Nucleus accumbens (tissue), 56 donors: ENCODE results near the gene ARAP2.
A peak's percentile ranks its signal among the peaks of the same experiment; 100 is the strongest.

Experiments used
- DNase-seq, 56 donors: peaks; one replicate each; lab custom pipeline; 2025; lab: John Stamatoyannopoulos, UW

The ARAP2 gene, protein sequence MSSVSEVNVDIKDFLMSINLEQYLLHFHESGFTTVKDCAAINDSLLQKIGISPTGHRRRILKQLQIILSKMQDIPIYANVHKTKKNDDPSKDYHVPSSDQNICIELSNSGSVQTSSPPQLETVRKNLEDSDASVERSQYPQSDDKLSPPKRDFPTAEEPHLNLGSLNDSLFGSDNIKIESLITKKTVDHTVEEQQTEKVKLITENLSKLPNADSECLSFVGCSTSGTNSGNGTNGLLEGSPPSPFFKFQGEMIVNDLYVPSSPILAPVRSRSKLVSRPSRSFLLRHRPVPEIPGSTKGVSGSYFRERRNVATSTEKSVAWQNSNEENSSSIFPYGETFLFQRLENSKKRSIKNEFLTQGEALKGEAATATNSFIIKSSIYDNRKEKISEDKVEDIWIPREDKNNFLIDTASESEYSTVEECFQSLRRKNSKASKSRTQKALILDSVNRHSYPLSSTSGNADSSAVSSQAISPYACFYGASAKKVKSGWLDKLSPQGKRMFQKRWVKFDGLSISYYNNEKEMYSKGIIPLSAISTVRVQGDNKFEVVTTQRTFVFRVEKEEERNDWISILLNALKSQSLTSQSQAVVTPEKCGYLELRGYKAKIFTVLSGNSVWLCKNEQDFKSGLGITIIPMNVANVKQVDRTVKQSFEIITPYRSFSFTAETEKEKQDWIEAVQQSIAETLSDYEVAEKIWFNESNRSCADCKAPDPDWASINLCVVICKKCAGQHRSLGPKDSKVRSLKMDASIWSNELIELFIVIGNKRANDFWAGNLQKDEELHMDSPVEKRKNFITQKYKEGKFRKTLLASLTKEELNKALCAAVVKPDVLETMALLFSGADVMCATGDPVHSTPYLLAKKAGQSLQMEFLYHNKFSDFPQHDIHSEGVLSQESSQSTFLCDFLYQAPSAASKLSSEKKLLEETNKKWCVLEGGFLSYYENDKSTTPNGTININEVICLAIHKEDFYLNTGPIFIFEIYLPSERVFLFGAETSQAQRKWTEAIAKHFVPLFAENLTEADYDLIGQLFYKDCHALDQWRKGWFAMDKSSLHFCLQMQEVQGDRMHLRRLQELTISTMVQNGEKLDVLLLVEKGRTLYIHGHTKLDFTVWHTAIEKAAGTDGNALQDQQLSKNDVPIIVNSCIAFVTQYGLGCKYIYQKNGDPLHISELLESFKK (N-terminal part only)

DNA sequence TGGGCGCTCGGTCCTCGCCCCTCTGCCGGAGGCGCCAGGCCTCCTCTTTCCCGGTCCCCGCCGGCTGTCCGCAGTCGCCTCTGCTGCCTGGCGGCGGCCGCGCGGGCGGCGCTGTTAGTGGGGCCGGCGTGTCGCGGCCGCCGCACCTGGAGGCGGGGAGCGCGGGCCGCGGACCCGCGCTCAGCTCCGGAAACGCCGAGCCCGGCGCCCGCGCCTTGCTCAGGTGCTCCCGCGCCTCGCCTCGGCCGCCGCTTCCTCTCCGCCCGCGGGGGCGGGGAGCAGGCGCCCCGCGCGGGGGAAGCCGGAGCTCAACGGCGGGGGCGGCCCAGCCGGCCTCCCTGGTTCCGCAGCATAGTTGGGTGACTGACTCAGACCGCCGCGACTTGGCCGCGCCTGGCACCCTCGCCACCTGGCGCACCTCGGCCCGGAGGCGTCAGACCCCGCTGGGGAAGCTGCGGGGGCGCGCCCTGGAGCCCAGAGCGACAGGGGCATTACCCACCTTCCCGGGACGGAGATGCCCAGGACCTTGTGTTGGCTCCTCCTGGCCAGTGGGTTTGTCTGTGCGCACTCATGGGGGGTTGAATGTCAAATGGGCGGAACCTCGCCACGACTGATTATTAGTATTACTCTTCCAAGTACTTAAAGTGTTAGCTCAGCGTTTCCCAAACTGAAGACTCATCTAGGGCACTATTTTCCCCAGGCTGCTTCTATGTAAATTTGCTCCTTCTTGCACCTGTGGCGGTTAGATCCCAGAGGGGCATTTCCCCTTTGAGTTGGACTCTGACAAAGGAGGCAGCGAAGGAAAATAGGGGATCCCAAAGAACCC, at the start of gene ARAP2:
Gene ARAP2 (minus strand): TSS at position 258 of the 826 bp plus-strand sequence. CDS start 15,028 bp downstream, outside the sequence.
- peak in 52 of 56 donors; percentile 9 to 87 (median 59) for DNase-seq

DNA sequence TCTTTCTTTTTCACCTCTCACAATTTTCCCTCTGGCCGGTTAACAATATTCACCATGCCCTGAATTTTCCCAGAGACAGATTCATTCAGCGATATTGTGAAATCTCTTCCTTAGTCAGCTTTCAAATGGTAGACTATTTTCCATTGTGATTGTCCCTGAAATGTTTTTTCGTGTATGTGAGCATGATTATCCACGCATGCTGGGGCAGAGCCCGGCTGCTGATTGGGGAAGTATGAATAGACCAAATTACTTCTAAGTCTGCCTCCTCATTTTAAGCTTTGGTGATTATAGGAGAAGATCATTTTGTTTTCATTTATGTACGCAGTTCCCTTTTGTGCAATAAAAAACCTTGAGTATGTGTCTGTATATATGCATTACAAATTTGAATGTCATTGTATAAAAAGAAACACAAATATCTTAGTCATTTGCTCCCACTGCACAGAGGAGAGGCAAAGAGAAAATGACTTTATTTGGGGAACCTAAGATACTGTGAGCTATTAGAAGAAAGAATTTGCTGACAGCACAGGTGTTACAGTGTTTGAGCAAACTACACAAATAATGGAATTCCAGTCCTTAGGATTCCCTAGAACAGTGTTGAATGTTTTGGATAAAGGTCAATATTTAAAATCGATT, 48.4 kb upstream of the ARAP2 start:
- peak in 7 of 56 donors; percentile 5 to 40 (median 21) for DNase-seq

GRCh38 chr4:36290641-36291040, 46.3 kb upstream of the ARAP2 start:
- DNase-seq = no peak

DNA sequence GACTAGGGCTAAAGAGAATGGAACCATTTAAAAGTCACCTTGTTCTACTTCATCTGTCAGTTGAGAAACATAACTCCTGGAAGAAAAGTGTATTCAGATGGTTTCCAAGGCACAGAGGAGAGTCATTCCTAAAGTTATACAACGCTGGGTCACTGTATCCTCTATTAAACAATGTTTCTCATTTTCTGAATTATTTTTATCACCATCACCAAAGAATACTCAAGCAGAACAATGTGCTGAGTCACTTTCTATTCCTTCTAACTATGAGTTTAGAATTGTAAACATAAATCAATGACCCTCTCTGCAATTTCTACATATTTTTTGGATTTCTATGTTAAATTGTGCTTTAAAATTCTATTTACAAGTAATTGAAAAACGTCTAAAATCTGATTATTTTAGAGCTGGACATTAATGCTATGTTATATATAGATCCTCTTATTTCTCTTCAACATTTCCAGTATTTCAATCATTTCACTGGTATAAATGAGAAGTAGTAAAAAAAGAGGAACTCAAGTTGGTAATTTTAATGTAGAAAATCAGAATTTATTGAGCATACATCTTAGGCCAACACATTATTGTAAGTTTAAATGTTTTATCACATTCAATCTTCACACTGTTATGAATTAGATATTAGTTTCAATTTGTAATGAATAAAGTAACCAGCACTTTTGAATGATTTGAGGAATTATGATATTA, 44.6 kb upstream of the ARAP2 start:
- no peak for DNase-seq

- DNase-seq = no peak
Measured at GRCh38 chr4:36286481-36286871, 42.2 kb upstream of the ARAP2 start.

DNA sequence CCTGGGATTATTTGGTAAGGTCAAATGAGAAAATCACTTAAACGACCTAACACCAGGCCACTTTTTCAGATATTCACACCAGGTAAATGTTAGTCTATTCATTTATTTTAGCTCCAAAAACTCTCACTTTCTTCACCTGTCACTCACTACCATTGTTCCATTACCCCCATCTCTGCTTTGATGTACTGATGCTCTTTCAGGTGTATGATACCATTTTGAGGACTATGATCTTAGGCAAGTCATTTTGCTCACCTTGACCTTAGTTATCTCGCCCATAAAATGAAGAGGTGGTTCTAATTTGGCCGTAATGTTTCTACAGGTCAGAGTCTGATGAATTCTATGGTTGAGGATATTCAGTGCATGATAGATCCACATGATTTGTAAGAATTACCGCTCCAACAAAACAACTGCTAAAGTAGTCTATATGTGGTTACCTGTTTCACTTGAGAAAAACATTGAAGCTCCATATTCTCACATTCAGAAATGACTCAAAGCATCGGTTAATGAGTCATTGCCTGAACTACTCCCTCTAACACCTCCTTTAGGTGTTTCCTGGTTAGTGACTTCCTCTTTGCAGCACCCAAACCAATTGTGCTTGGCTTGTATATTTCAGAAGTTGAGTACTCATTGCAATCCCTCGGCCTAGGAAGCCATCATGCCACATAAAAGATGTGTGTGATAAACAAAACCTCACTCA, 41.6 kb upstream of the ARAP2 start:
- DNase-seq = no peak

DNA sequence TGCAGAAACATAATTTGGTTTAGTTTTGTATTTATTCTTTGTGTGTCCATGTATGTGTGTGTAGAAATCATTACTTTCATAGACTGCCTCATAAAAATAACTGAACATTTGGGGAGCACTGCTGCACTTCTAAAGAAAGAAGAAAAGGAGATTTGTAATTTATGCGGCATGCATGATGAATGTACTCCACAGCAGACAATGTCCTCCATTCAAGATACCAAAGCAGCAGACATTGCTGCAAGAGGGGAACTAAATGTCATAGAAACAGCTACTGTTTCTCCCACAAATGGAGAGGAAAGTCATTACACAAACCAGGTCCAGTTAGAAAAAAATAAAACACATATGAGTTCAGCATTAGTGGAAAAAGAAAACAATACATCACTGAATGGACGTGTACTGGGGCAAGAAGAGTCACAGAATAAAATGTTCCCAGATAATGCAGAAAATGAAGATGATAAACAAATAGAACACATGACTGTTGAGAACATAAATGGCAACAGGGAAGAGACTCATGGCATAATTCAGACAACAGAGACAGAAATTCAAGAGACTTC, 39.7 kb upstream of the ARAP2 start:
- peak in 7 of 56 donors; percentile 3 to 38 (median 23) for DNase-seq

DNA sequence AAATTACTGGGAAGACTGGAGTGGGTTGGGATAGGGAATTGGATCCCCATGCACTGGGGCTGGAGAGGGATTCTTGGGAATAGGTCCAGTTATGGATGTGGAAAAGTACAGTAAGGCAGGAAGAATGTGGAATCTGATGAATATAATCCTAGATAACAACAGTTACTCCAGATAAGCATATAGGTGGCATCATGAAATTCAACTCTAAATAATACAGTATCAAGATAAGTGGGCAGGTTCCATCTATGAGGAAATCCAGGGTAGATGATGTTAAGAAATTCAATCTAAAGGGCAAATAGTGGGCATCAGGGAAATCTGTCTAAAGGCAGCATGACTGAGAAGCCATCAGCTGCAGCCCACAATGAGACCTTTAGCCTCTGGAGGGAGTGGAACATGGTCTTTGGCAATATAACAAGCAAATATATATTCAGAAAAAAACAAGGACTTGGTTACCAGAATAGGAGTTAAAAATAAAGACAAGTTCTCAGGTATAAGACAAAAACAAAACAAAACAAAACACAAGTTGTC, 38.3 kb upstream of the ARAP2 start:
- no peak for DNase-seq

DNA sequence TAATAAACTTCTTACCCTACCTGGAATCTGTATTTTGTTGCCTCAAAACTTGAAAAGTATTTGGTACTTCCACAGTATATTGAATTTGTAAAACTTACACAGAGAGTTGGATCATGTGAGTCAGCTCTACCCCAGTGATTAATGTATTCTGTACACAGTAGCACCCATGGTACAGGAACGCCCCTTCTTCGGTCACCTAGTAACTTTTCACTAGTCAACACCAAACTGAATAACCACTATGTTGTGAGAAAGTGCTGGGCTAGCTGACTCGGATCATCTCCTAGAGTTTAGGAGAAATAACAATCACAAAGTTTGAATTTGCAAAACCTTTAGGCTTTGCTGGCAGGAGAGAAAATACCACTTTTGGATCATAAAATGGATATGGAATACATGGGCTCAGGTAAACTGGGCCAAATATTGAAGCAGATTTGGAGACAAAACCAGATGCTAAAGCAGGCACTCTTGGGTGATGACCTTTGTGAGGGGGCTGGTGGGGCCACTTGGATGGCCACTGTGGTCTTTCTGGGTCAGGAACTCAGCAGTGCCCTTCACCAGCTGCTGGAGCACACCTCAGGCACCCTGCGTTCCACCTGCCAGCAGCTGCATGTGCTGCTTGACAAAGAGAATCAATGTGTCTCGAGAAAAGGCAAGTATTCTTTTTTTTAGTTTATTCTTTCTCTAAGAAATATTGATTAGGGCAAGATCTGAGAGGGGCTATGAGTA, 37.2 kb upstream of the ARAP2 start, which contains the start of gene DTHD1:
Gene DTHD1 (plus strand): TSS at position 233 of the 723 bp plus-strand sequence. CDS start 143 bp downstream, at position 376.
- peak in 1 of 56 donors; percentile 20 for DNase-seq

GRCh38 chr4:36280555-36280954, 36.2 kb upstream of the ARAP2 start:
- DNase-seq = peak in 19 of 56 donors; percentile 12 to 59 (median 25)

- DNase-seq = no peak
Measured at GRCh38 chr4:36278789-36279188, 34.5 kb upstream of the ARAP2 start.

DNA sequence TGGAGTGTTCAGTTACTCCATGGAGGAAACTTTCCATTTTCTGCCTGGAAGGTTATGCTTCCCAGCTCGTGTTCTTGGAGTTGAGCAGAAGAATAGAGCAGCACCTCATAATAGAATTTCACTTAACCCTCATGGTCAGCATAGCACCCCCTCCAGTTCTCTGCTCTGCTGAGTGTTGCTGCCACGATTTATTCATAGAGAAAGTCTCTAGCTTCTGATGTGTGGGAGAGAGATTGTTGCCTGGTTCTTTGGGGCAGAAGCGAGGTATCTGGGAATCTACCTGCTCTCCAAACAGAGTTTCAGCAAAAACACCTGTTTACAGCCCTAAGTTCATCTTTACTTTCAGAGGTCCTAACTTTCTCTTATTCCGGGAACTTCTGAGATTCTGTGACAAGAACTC, 33.2 kb upstream of the ARAP2 start:
- peak in 1 of 56 donors; percentile 28 for DNase-seq

- no peak for DNase-seq
Measured at GRCh38 chr4:36274158-36274557, 29.8 kb upstream of the ARAP2 start.

- DNase-seq = no peak
Measured at GRCh38 chr4:36273276-36273675, 29.0 kb upstream of the ARAP2 start.

DNA sequence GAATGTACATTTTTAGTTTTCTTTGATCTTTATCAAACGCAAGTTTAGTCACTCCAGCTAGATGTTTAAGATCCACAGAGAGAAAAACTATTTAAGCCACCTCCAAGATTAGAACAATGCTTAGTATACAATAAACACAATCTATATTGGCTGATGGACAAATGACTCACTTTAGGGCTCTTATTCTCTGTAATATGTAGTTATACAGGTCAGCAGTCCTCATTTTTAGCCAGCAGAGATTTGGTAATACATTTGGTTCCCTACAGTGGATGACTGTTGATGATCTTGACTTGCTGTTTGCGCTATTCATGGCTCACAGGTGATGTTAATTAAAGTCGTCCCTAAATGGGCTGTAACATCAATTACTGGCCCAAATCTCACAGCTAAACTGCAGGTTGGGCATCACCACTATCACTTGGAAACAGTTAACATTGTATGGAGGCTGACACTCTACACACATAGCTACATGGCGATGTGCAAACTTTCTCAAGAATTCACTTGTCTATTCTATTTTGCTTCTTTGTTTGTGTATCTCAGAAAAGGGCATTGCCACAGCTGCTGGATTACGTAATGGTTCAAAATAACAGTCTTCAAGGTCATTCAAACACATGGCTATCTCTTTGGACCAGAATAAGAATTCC, 25.3 kb upstream of the ARAP2 start:
- peak in 1 of 56 donors; percentile 35 for DNase-seq

DNA sequence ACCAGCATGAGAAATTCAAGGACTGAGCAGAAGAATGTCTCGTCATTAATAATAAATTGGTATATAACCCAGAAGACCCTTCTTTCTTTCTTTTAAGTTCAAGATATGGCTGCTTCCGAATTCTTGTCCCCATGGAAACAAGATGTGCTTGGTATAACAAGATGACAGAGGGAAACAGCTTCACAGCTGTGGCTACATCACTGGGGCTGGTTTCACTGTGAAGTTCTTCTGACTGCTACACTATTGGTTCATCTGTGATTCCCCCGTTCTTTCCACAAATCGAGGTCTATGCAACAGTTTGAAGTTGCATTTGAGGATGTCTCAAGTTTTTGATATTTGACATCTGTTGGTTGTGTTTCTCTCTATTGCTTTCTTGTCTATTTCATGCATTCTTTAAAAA, 24.8 kb upstream of the ARAP2 start:
- peak in 13 of 56 donors; percentile 4 to 40 (median 28) for DNase-seq
